Measurements from ENCODE around the gene UPK3BL1. TPM values are rescaled to one million over a fixed set of nuclear protein-coding genes. Genes with fewer than 3 reads are reported as not detected.
"Not testable (repeated sequence)": the region's sequence is repeated elsewhere in the genome, so short reads cannot be mapped to it uniquely, and the experiment has no call there.

The UPK3BL1 gene
- total and polyA plus RNA-seq, 2 donors (not counting 1 experiment from before 2014, with no cell fraction given) = 2.3 to 5.4 TPM

DNA sequence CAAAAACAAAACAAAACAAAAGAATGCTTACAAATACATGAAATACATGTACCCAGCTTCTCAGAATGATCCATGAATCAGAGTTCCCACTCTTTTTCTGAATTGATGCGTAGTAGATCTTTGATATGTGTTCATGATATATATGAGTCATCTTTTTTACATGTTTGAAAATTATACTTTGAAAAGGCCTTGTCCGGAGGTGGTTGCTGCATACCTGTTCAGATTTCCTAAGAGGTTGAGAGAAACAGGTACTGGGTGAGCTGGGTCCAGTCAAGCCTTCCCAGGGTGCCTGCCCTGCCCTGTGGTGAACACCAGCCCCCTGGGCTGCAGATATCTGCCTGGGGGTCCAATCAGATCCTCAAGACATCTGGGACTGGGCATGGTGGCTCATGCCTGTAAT, 33.0 kb upstream of the UPK3BL1 start:
- H3K4me2 ChIP-seq (ENCODE audit: extremely low read depth, insufficient read depth, low read length); H3K9me3 ChIP-seq (ENCODE audit: control insufficient read depth, insufficient read depth, low read depth, low read length); DNase-seq (ENCODE audit: low read depth in 2 of 2); H3K27ac ChIP-seq (ENCODE audit: insufficient read depth, low read length); H3K79me2 ChIP-seq (ENCODE audit: control insufficient read depth, insufficient read depth, low read length); H3K4me1 ChIP-seq (ENCODE audit: control insufficient read depth, extremely low read depth, insufficient read depth, low read length); H3K9ac ChIP-seq (ENCODE audit: insufficient read depth, low read length); H4K20me1 ChIP-seq (ENCODE audit: control insufficient read depth, extremely low read depth, insufficient read depth, low read length); H2AFZ ChIP-seq (ENCODE audit: low read length); H3K4me3 ChIP-seq (replicated peaks in 1 of 4; ENCODE audit: control extremely low read depth in 1 of 4, insufficient read depth in 1 of 4, low read depth in 3 of 4, low read length in 4 of 4); H3K27me3 ChIP-seq (ENCODE audit: control insufficient read depth, insufficient read depth, low read length); H3K36me3 ChIP-seq (ENCODE audit: control insufficient read depth, insufficient read depth, low read length): not testable (repeated sequence)

- H3K27me3 ChIP-seq (ENCODE audit: control insufficient read depth, insufficient read depth, low read length); H3K79me2 ChIP-seq (ENCODE audit: control insufficient read depth, insufficient read depth, low read length); H4K20me1 ChIP-seq (ENCODE audit: control insufficient read depth, extremely low read depth, insufficient read depth, low read length): not testable (repeated sequence)
These were observed 31.0 kb upstream of the UPK3BL1 start for GRCh38 chr7:102673447-102674067.

DNA sequence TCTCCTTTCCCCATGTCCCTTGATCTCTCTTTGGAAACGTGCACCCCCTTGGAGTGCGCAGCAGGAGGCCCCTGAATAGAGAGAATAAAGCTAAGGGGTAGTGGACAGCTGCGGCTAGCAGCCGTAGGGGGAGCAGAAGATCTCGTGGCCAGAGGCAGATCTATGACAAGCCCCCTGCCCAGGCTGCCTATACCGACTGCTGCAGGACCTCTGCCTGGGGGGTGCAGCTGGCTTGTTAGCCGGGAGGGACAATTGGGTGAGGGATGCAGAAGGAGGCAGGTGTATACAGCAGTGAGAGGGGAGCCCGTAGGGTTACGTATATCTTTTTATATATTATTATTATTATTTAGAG, 29.3 kb upstream of the UPK3BL1 start:
- not testable (repeated sequence) for H3K79me2 ChIP-seq (ENCODE audit: control insufficient read depth, insufficient read depth, low read length); H3K27ac ChIP-seq (ENCODE audit: insufficient read depth, low read length); H2AFZ ChIP-seq (ENCODE audit: low read length); H4K20me1 ChIP-seq (ENCODE audit: control insufficient read depth, extremely low read depth, insufficient read depth, low read length); H3K9ac ChIP-seq (ENCODE audit: insufficient read depth, low read length); H3K4me2 ChIP-seq (ENCODE audit: extremely low read depth, insufficient read depth, low read length); H3K27me3 ChIP-seq (ENCODE audit: control insufficient read depth, insufficient read depth, low read length); DNase-seq (ENCODE audit: low read depth in 2 of 2); H3K4me1 ChIP-seq (ENCODE audit: control insufficient read depth, extremely low read depth, insufficient read depth, low read length); H3K36me3 ChIP-seq (ENCODE audit: control insufficient read depth, insufficient read depth, low read length); H3K4me3 ChIP-seq (replicated peaks in 1 of 4; ENCODE audit: control extremely low read depth in 1 of 4, insufficient read depth in 1 of 4, low read depth in 3 of 4, low read length in 4 of 4); H3K9me3 ChIP-seq (ENCODE audit: control insufficient read depth, insufficient read depth, low read depth, low read length)

More at GRCh38 chr7:102673447-102674067, 31.0 kb upstream of the UPK3BL1 start:
- H3K9me3 ChIP-seq (ENCODE audit: control insufficient read depth, insufficient read depth, low read depth, low read length); H3K9ac ChIP-seq (ENCODE audit: insufficient read depth, low read length); H2AFZ ChIP-seq (ENCODE audit: low read length); H3K4me1 ChIP-seq (ENCODE audit: control insufficient read depth, extremely low read depth, insufficient read depth, low read length); H3K27ac ChIP-seq (ENCODE audit: insufficient read depth, low read length); H3K4me3 ChIP-seq (replicated peaks in 1 of 4; ENCODE audit: control extremely low read depth in 1 of 4, insufficient read depth in 1 of 4, low read depth in 3 of 4, low read length in 4 of 4); H3K4me2 ChIP-seq (ENCODE audit: extremely low read depth, insufficient read depth, low read length); DNase-seq (ENCODE audit: low read depth in 2 of 2); H3K36me3 ChIP-seq (ENCODE audit: control insufficient read depth, insufficient read depth, low read length): not testable (repeated sequence)

DNA sequence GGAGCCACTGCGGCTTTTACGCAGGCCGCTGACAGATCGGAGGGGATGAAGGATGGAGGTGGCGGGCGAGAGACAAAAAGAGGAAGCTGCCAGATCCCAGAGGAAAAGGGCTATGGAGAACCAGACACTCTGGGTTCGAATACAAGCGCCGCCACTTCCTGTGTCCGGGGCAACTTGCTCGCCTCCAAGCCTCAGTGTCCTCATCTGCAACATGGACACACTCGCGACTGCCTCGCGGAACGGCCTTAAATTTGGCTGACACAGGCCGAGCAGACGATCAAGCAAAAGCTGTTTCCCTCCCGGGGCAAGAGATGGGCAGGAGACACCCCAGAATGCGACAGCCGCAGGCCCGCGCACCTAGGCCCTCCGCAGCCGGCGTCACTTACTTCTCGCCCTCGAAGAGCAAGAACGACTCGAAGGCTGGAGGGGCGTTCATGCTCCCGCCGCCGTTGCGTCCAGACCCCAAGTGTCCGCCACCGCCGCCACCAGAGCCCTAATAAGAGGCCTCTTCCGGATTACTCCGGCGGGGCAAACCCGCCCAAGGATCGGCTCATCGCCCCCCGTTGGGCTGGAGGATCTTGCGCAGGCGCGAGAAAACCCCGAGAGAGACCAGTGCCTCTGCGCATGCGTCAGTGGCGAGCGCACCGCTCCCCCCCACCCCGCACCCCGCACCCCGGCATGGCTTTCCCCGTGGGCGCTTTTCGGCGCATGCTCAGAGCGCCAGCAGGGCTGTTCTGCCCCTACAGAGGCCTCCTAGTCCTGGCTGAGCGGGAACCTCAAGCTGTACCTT, 28.8 kb upstream of the UPK3BL1 start, which contains the start of gene POLR2J2:
POLR2J2 (minus strand) TSS at position 498 of the 790 bp plus-strand sequence; CDS start at position 436, 62 bp downstream.
- H2AFZ ChIP-seq (ENCODE audit: low read length); H3K27me3 ChIP-seq (ENCODE audit: control insufficient read depth, insufficient read depth, low read length); H3K79me2 ChIP-seq (ENCODE audit: control insufficient read depth, insufficient read depth, low read length); H3K9me3 ChIP-seq (ENCODE audit: control insufficient read depth, insufficient read depth, low read depth, low read length); H3K4me1 ChIP-seq (ENCODE audit: control insufficient read depth, extremely low read depth, insufficient read depth, low read length); H3K36me3 ChIP-seq (ENCODE audit: control insufficient read depth, insufficient read depth, low read length); H3K4me2 ChIP-seq (ENCODE audit: extremely low read depth, insufficient read depth, low read length); H4K20me1 ChIP-seq (ENCODE audit: control insufficient read depth, extremely low read depth, insufficient read depth, low read length); H3K27ac ChIP-seq (ENCODE audit: insufficient read depth, low read length): not testable (repeated sequence)
- H3K9ac ChIP-seq (ENCODE audit: insufficient read depth, low read length) = peak within 1 kb of the TSS; percentile 58
- peak within 1 kb of the TSS in 2 of 4 experiments; percentile 40 to 62 for H3K4me3 ChIP-seq (replicated peaks in 1 of 4; ENCODE audit: control extremely low read depth in 1 of 4, insufficient read depth in 1 of 4, low read depth in 3 of 4, low read length in 4 of 4)
- peak in 1 of 2 donors; percentile 76 for DNase-seq (ENCODE audit: low read depth in 2 of 2)

DNA sequence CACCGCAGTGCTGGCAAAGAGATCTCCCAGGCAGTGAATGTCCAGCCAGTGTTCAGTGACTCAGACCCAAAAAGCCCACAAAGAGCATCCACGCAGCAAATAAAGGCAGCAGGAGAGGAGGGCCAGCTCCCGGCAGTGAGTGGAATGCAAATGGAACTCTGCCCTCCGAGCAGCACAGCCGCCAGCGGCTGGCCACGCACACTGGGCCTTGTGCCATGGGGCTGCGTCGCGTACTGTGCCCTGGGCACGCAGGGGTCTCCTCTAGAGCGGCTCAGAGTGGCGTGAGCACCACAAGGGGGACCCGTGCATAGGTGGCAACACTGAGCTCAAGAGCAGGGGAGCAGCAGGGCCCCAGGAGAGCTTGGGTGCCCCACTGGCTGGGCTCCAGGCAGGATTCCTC, 24.9 kb upstream of the UPK3BL1 start:
- not testable (repeated sequence) for H3K27ac ChIP-seq (ENCODE audit: insufficient read depth, low read length); H2AFZ ChIP-seq (ENCODE audit: low read length); H3K27me3 ChIP-seq (ENCODE audit: control insufficient read depth, insufficient read depth, low read length); H3K36me3 ChIP-seq (ENCODE audit: control insufficient read depth, insufficient read depth, low read length); H3K9me3 ChIP-seq (ENCODE audit: control insufficient read depth, insufficient read depth, low read depth, low read length); H3K4me3 ChIP-seq (replicated peaks in 1 of 4; ENCODE audit: control extremely low read depth in 1 of 4, insufficient read depth in 1 of 4, low read depth in 3 of 4, low read length in 4 of 4); H4K20me1 ChIP-seq (ENCODE audit: control insufficient read depth, extremely low read depth, insufficient read depth, low read length); H3K4me2 ChIP-seq (ENCODE audit: extremely low read depth, insufficient read depth, low read length); H3K9ac ChIP-seq (ENCODE audit: insufficient read depth, low read length); H3K79me2 ChIP-seq (ENCODE audit: control insufficient read depth, insufficient read depth, low read length); H3K4me1 ChIP-seq (ENCODE audit: control insufficient read depth, extremely low read depth, insufficient read depth, low read length); DNase-seq (ENCODE audit: low read depth in 2 of 2)

DNA sequence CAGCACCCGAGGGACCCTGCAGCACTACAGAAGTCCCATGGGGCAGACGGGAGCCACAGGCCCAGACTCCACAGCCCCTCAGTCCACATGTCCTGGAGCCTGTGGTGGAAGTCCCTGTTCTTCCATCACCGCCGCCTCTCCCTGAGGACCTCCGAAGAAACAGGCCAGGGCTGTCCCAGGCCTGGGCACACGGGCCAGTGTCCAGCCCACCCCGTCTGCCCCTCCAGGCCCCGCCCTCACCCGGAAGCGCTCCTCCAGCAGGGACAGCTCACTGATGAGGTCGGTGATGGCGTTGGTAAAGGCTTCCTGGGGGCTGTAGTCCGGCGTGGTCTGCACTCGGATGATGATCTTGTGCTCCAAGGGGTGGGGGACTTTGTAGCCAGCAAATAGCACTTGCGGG, 24.3 kb upstream of the UPK3BL1 start:
- not testable (repeated sequence) for H3K4me1 ChIP-seq (ENCODE audit: control insufficient read depth, extremely low read depth, insufficient read depth, low read length); DNase-seq (ENCODE audit: low read depth in 2 of 2); H4K20me1 ChIP-seq (ENCODE audit: control insufficient read depth, extremely low read depth, insufficient read depth, low read length); H3K27me3 ChIP-seq (ENCODE audit: control insufficient read depth, insufficient read depth, low read length); H3K36me3 ChIP-seq (ENCODE audit: control insufficient read depth, insufficient read depth, low read length); H3K4me3 ChIP-seq (replicated peaks in 1 of 4; ENCODE audit: control extremely low read depth in 1 of 4, insufficient read depth in 1 of 4, low read depth in 3 of 4, low read length in 4 of 4); H3K4me2 ChIP-seq (ENCODE audit: extremely low read depth, insufficient read depth, low read length); H3K79me2 ChIP-seq (ENCODE audit: control insufficient read depth, insufficient read depth, low read length); H3K9me3 ChIP-seq (ENCODE audit: control insufficient read depth, insufficient read depth, low read depth, low read length); H2AFZ ChIP-seq (ENCODE audit: low read length); H3K27ac ChIP-seq (ENCODE audit: insufficient read depth, low read length); H3K9ac ChIP-seq (ENCODE audit: insufficient read depth, low read length)

Measured in fibroblast of lung (primary cell).